ENCODE measurements around the gene UBE2I. TPM values are rescaled to one million over a fixed set of nuclear protein-coding genes. Genes with fewer than 3 reads are reported as not detected.

The UBE2I gene
- total RNA-seq, 1 experiment from 2014 or later, result 290 TPM

- H4K91ac ChIP-seq (ENCODE audit: insufficient read length, low read depth, low read length), result no peak overlapping the region
- no peak overlapping the region for H3K9ac ChIP-seq (ENCODE audit: extremely low read depth, insufficient read length, low read length)
- no peak overlapping the region for H4K5ac ChIP-seq (ENCODE audit: insufficient read length, low read depth, low read length)
- no peak overlapping the region for H2BK5ac ChIP-seq (ENCODE audit: insufficient read length, low read length)
- H3K18ac ChIP-seq (ENCODE audit: insufficient read length, low read depth, low read length), result no peak overlapping the region
- no peak overlapping the region for H2BK12ac ChIP-seq (ENCODE audit: insufficient read length, low read depth, low read length)
- H4K20me1 ChIP-seq (ENCODE audit: control insufficient read depth, insufficient read depth, insufficient read length), result no peaks in the 10 kb centered on the region
- Mint-ChIP-seq H3K4me1 (peaks cover 8 to 24% of the 10 kb centered on the region in 2 experiments; a peak in 3 of 4 replicates), H3K4me3 (no peak overlapping the region), H3K27ac (no peak overlapping the region), H3K9me3 (no peaks in the 10 kb centered on the region), H3K27me3 (ENCODE audit: low read depth) (peaks cover 49% of the 10 kb centered on the region), H3K36me3 (ENCODE audit: insufficient read depth in 1 of 3, low read depth in 3 of 3) (no peaks in the 10 kb centered on the region)
- no peak overlapping the region for H4K8ac ChIP-seq (replicated peaks; ENCODE audit: insufficient read length, low read depth, low read length)
- H3K14ac ChIP-seq (ENCODE audit: insufficient read depth, low read length), result no peak overlapping the region
- no peaks in the 10 kb centered on the region; the same call in 1 of the 2 replicates for H3K4me1 ChIP-seq (ENCODE audit: insufficient read depth, low read length)
- H3K4ac ChIP-seq (ENCODE audit: low read depth, low read length), result no peak overlapping the region
- no peak overlapping the region for H3K23ac ChIP-seq (ENCODE audit: insufficient read length, low read depth, low read length)
- H2AK5ac ChIP-seq (ENCODE audit: insufficient read length, low read length), result no peak overlapping the region
- no peaks in the 10 kb centered on the region for H3K23me2 ChIP-seq (ENCODE audit: insufficient read length, low read depth, low read length, poor library complexity, severe bottlenecking)
- no peak overlapping the region for H3K4me2 ChIP-seq (ENCODE audit: insufficient read depth, insufficient read length, low read length)
- no peak overlapping the region for H3T11ph ChIP-seq (ENCODE audit: low read length)
- no peak for DNase-seq
- WGBS (ENCODE audit: extremely low coverage, insufficient read length, low lambda C conversion rate), result no CpG with 5 or more reads among the region's 17 CpGs
- no peaks in the 10 kb centered on the region for H3K27me3 ChIP-seq (ENCODE audit: insufficient read depth, low read length)
- no peak overlapping the region for H3K27ac ChIP-seq (ENCODE audit: insufficient read length, low read depth, low read length)
- no peak overlapping the region for H2BK120ac ChIP-seq (ENCODE audit: low read depth, low read length, poor library complexity, severe bottlenecking)
- H3K56ac ChIP-seq (ENCODE audit: insufficient read length, low read depth, low read length), result no peak overlapping the region
- H3K79me1 ChIP-seq (ENCODE audit: insufficient read depth, low read depth, low read length, poor library complexity, severe bottlenecking), result no peaks in the 10 kb centered on the region
- H3K9me3 ChIP-seq (ENCODE audit: control insufficient read depth, low read depth, low read length), result no peaks in the 10 kb centered on the region
- no peak overlapping the region for H2BK15ac ChIP-seq (ENCODE audit: low read depth, low read length)
- no peak for TF ChIP-seq CTCF (conservative IDR thresholded peaks at IDR 0.05)
- H2BK20ac ChIP-seq (ENCODE audit: low read depth, low read length, poor library complexity, severe bottlenecking), result no peak overlapping the region
- no peaks in the 10 kb centered on the region for H3K79me2 ChIP-seq (ENCODE audit: insufficient read depth, low read length)
- H2AFZ ChIP-seq (ENCODE audit: low read length), result no peak overlapping the region
Measured at GRCh38 chr16:1283296-1283695, 26.1 kb upstream of the UBE2I start.

Data from H9 (cell line).